ENCODE measurements around the gene GPR61.
A peak's percentile ranks its signal among the peaks of the same experiment; 100 is the strongest.

Gene GPR61, protein sequence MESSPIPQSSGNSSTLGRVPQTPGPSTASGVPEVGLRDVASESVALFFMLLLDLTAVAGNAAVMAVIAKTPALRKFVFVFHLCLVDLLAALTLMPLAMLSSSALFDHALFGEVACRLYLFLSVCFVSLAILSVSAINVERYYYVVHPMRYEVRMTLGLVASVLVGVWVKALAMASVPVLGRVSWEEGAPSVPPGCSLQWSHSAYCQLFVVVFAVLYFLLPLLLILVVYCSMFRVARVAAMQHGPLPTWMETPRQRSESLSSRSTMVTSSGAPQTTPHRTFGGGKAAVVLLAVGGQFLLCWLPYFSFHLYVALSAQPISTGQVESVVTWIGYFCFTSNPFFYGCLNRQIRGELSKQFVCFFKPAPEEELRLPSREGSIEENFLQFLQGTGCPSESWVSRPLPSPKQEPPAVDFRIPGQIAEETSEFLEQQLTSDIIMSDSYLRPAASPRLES

DNA sequence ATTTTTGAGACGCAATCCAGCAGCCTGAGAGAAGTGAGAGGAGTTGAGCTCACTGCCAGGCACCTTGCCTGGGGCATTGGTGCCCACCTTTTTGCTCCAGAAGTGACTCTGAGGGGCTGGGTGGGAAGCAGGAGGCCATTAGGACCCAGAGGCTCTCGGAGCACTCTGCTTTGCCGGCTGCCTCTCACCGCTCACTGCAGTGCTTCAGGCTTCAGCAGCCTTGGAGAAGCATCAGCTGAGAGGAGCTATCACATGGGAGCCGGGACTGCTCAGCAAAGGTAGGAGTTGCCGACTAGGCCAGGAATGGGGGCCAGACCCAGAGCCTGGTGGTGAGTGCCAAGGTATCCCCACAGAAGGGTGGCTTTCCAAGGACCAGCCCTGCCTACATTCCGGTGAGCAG lies at the start of gene GPR61:
Gene GPR61, plus strand, starts transcription at position 197 of the 400 bp plus-strand sequence. CDS start 3,151 bp downstream, outside the sequence.
- ChIA-PET CTCF (interaction anchor here (1.5 to 26.3 kb wide), 6 partner anchors 7 to 234 kb away, joined by 4 to 2790 read pairs (median 286); partner anchors contain the start of genes AMIGO1, ATXN7L2 and CYB561D1), POLR2A (interaction anchor here (1.0 to 1.5 kb wide), 3 partner anchors 43 to 49 kb away, joined by 3 read pairs; partner anchors contain the start of gene CYB561D1)
- H3K4me3 ChIP-seq (ENCODE audit: low read depth, low read length), result no peak within 1 kb of the TSS
- DNase-seq (ENCODE audit: low read depth, low spot score), result no peak
- TF ChIP-seq, protein P1, sequence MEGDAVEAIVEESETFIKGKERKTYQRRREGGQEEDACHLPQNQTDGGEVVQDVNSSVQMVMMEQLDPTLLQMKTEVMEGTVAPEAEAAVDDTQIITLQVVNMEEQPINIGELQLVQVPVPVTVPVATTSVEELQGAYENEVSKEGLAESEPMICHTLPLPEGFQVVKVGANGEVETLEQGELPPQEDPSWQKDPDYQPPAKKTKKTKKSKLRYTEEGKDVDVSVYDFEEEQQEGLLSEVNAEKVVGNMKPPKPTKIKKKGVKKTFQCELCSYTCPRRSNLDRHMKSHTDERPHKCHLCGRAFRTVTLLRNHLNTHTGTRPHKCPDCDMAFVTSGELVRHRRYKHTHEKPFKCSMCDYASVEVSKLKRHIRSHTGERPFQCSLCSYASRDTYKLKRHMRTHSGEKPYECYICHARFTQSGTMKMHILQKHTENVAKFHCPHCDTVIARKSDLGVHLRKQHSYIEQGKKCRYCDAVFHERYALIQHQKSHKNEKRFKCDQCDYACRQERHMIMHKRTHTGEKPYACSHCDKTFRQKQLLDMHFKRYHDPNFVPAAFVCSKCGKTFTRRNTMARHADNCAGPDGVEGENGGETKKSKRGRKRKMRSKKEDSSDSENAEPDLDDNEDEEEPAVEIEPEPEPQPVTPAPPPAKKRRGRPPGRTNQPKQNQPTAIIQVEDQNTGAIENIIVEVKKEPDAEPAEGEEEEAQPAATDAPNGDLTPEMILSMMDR (IDR thresholded peaks at IDR 0.05; ENCODE audit: insufficient read depth, low read length, missing control alignments), result no peak

DNA sequence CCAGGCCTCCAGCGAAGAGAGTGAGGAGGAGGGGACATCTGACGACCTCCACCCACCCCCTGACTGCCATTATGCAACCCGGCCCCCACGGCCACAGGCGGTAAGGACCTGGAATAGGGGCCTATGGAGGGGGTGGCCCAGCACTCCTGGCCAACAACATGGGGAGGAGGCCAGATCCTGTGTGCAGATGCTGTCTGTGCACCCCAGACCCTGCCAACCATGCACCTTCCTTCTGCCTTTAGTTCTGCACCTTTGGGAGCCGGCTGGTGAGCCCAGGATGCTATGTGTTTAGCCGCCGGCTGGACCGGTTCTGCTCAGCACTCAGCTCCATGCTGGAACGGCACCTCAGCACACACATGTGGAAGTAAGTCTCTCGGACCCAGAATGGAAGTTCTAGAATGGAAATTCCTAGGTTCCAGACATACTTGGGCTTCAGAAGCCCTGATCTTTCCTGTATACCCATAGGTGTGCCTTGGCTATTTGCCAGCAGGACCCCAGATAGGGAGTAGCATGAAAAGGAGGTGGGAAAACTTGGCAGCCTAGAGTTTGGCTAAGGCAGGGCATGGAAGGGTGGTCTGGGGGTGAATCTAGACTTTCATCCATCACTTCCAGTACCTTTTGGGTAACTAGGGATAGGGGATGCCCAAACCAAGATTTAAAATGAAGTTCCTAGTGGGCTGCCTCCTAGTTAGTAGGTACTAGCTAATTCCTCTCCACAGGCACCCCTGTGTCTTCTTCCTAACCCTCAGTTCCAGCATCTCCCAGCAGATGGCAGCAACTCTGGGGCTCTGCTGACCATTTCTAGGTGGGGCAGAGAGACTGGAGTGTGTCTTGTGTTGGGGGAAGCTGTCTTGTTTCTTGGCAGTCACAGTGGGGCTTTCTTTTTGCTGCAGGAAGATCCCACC lies 49.4 kb upstream of the GPR61 start:
- POLR2A ChIA-PET, result interaction anchor here (0.7 to 1.4 kb wide), 2 partner anchors 42 to 50 kb away, joined by 3 to 9 read pairs; partner anchors contain the start of gene GPR61
- no peak for DNase-seq (ENCODE audit: low read depth, low spot score)
- no peak overlapping the region for H3K4me3 ChIP-seq (ENCODE audit: low read depth, low read length)
- CTCF ChIA-PET, result interaction anchor here (0.6 to 43.1 kb wide), 29 partner anchors 8 to 1682 kb away, joined by 3 to 2790 read pairs (median 4); partner anchors contain the start of genes AMIGO1, ATXN7L2, GNAI3 and GPR61
- TF ChIP-seq, protein P1 (IDR thresholded peaks at IDR 0.05; ENCODE audit: insufficient read depth, low read length, missing control alignments), result peak; percentile 85

DNA sequence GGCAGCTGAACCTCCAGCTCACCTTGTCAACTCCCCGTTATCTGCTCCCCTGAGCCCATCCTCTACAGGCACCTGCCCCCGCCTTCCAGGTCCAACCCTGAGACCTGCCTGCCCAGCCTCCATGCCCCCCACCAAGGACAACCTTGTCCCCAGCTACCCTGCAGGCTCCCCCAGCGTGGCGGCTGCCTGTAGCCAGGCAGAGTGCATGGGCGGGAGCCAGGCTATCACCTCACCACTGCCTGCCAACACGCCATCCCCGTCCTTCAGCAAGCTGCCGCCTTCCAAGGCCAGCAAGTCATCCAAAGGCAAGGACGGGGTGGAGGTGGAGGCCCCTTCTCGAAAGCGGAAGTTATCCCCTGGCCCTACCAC lies 48.8 kb upstream of the GPR61 start:
- no peak for DNase-seq (ENCODE audit: low read depth, low spot score)
- TF ChIP-seq, protein P1 (IDR thresholded peaks at IDR 0.05; ENCODE audit: insufficient read depth, low read length, missing control alignments), result no peak
- ChIA-PET CTCF (interaction anchor here (0.6 to 43.1 kb wide), 26 partner anchors 9 to 1681 kb away, joined by 3 to 2790 read pairs (median 4); partner anchors contain the start of genes AMIGO1, ATXN7L2, GNAI3 and GPR61), POLR2A (interaction anchor here (1.4 kb wide), 1 partner anchor 41 kb away, joined by 9 read pairs; no protein-coding TSS in a partner anchor)
- H3K4me3 ChIP-seq (ENCODE audit: low read depth, low read length), result no peak overlapping the region

DNA sequence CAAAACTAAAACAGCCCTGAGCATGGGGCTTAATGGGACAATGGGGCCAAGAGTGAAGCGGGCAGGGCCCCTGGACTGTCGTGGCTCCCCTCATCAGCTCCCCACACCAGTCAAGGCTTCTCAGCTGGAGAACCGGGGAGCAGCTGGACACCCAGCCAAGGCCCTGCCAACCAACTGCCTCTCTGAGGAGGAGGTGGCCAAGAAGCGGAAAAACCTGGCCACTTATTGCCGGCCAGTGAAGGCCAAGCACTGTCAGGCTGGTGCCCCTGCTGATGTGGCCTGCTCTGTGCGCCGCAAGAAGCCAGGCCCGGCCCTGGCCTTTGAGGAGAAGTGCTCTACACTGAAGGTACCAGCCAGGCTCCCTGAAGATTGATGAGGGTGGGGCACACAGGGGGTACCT lies 48.3 kb upstream of the GPR61 start:
- ChIA-PET POLR2A (no interaction called here), CTCF (interaction anchor here (0.6 to 43.1 kb wide), 29 partner anchors 9 to 1681 kb away, joined by 3 to 2790 read pairs (median 4); partner anchors contain the start of genes AMIGO1, ATXN7L2, GNAI3 and GPR61)
- TF ChIP-seq, protein P1 (IDR thresholded peaks at IDR 0.05; ENCODE audit: insufficient read depth, low read length, missing control alignments), result no peak
- no peak overlapping the region for H3K4me3 ChIP-seq (ENCODE audit: low read depth, low read length)
- no peak for DNase-seq (ENCODE audit: low read depth, low spot score)

DNA sequence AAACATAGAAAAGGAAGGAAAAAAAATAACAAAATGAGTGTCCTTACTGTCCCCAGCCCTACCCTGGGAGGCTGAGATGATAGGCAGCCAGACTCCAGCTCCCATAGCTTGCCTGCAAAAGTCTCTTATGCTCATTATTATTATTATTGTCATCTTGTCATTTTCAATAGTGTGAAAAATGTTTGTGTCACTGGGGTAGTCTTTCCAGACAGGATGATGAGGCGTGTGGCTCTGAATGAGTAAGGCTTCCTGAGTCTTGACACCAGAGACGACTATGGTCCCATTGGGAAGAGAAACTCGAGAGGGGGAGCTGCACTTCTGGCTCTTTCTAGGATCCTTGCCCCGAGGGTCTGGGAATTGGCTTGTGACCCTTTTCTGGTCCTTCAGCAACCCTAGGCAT lies 46.9 kb upstream of the GPR61 start:
- H3K4me3 ChIP-seq (ENCODE audit: low read depth, low read length), result no peak overlapping the region
- POLR2A ChIA-PET, result no interaction called here
- no peak for DNase-seq (ENCODE audit: low read depth, low spot score)
- CTCF ChIA-PET, result interaction anchor here (0.8 to 43.1 kb wide), 32 partner anchors 11 to 284 kb away, joined by 3 to 2790 read pairs (median 5); partner anchors contain the start of genes AMIGO1, ATXN7L2, GNAI3 and GPR61
- TF ChIP-seq, protein P1 (IDR thresholded peaks at IDR 0.05; ENCODE audit: insufficient read depth, low read length, missing control alignments), result no peak
